Epithelial cell of esophagus (primary cell): Measurements from ENCODE around the gene U2AF2.

Source experiments
- DNase-seq: peaks from one replicate; pipeline ENCODE4 v3.0.0; 2010; ENCODE audit warnings: low read depth
- H3K4me3 ChIP-seq: 2 replicates; pipeline ENCODE4 v1.5.1; 2011; ENCODE audit warnings: mild to moderate bottlenecking, low read length, control low read depth
- TF ChIP-seq, protein P1 (sequence below): IDR thresholded peaks from 2 replicates; pipeline ENCODE4 v1.5.1; 2011; ENCODE audit warnings: low read depth, mild to moderate bottlenecking, low read length, control low read depth, inconsistent platforms; ENCODE audit not compliant: insufficient read depth; ENCODE audit errors: missing control alignments

Gene U2AF2

DNA sequence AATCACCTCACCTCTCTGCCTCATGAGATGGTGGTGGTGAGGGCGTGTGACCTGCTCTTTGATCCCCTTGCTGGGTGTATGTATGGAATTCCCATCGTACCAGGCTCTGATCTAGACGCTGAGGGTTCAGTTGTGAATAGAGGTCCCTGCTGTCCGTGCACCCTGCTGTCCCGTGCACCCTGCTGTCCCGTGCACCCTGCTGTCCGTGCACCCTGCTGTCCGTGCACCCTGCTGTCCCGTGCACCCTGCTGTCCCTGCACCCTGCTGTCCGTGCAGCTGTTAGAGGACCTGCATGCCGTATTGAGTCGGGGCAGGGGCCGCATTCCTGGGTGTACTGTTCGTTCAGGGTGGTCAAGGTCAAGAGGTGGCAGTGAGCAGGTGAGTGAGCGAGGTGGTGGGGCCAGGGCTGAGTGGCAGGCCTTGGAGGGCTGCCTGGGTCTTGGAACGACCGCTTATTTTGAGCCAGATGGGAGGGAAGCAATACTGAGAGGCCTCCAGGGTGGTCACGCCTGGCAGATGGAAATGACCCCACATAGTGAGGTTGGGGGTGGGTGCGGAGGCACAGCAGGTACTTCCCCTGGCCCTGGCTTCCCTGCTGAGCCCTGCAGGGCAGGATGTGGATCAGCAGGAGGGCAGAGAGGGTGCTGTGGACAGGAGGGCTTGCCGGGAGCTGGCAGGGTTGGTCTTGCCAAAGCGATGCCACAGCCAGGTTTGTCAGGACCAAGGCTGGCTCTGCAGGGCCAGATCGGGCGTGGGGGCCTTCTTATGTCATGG, 15.6 kb downstream of the U2AF2 start:
- peak; percentile 29 for DNase-seq
- TF ChIP-seq, protein P1, sequence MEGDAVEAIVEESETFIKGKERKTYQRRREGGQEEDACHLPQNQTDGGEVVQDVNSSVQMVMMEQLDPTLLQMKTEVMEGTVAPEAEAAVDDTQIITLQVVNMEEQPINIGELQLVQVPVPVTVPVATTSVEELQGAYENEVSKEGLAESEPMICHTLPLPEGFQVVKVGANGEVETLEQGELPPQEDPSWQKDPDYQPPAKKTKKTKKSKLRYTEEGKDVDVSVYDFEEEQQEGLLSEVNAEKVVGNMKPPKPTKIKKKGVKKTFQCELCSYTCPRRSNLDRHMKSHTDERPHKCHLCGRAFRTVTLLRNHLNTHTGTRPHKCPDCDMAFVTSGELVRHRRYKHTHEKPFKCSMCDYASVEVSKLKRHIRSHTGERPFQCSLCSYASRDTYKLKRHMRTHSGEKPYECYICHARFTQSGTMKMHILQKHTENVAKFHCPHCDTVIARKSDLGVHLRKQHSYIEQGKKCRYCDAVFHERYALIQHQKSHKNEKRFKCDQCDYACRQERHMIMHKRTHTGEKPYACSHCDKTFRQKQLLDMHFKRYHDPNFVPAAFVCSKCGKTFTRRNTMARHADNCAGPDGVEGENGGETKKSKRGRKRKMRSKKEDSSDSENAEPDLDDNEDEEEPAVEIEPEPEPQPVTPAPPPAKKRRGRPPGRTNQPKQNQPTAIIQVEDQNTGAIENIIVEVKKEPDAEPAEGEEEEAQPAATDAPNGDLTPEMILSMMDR: no peak
- H3K4me3 ChIP-seq: no peak overlapping the region

DNA sequence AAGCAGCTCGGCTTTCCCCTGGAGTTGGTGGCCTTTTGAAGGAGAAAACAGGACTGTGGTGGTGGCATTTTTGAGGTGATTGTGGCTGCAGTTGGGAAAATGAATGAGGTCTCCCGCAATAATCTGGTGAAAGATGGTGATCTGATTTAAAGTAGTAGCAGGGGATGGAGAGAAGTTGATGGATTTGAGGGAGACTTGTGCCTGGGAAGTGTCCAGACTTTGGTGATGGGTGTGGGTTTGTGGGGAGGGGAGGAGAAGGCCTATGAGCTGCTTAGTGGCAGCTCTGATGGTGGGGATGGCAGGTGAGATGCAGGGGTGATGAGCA, 16.2 kb downstream of the U2AF2 start:
- no peak overlapping the region for H3K4me3 ChIP-seq
- TF ChIP-seq, protein P1: no peak
- no peak for DNase-seq

DNA sequence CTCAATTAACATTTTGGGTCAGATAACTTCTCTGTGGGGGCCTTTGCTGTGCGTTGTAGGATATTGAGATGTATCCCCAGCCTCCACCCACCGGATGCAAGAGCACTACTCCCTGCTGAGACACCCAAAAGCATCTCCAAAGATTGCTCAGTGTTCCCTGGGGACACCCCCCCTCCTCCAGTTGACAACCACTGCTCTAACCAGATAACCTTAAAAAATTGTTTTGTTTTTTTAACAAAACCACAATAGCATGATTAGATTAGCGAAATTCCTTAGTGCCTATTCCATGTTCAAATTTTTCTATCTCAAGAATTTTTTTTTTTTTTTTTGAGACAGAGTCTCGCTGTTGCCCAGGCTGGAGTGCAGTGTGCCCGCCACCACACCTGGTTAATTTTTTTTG, 17.6 kb downstream of the U2AF2 start:
- DNase-seq: no peak
- H3K4me3 ChIP-seq: no peak overlapping the region
- TF ChIP-seq, protein P1: no peak

- H3K4me3 ChIP-seq: no peak overlapping the region
- TF ChIP-seq, protein P1: no peak
- DNase-seq: no peak
Observed at GRCh38 chr19:55673465-55673864, 18.6 kb downstream of the U2AF2 start.

DNA sequence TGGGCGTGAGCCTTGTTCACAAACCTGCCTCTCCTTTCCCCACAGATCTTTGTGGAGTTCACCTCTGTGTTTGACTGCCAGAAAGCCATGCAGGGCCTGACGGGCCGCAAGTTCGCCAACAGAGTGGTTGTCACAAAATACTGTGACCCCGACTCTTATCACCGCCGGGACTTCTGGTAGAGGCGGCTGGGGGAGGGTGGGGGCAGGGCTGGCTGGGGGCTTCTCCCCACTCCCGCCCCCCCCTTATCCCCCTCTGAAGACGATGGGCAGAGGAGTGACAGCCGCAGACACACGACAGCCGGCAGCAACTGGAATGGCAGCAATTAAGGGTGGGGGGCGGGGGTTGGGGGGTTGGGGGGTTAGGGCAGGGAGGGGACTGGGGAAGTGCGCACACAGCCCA, 19.1 kb downstream of the U2AF2 start:
- TF ChIP-seq, protein P1: no peak
- H3K4me3 ChIP-seq: no peak overlapping the region
- DNase-seq: no peak

GRCh38 chr19:55674459-55674840, 19.6 kb downstream of the U2AF2 start:
- TF ChIP-seq, protein P1: no peak
- DNase-seq: no peak
- H3K4me3 ChIP-seq: peak overlapping the region; percentile 91
